ES-I3 (cell line): ENCODE measurements around the gene UBE2D3.
"Not testable (repeated sequence)": the region's sequence is repeated elsewhere in the genome, so short reads cannot be mapped to it uniquely, and the experiment has no call there.

Source experiments
- H3K36me3 ChIP-seq: 2 replicates; pipeline ENCODE4 v1.6.1; 2013; ENCODE audit warnings: mild to moderate bottlenecking, low read length, control low read depth, moderate library complexity; ENCODE audit not compliant: insufficient read depth
- H3K4me1 ChIP-seq: 2 replicates; pipeline ENCODE4 v1.6.1; 2013; ENCODE audit warnings: mild to moderate bottlenecking, control low read depth, low read length; ENCODE audit not compliant: insufficient read depth
- H3K9ac ChIP-seq: 2 replicates; pipeline ENCODE4 v1.6.1; 2013; ENCODE audit warnings: low read depth, mild to moderate bottlenecking, low read length, moderate library complexity
- H3K9me3 ChIP-seq: 2 replicates; pipeline ENCODE4 v1.6.1; 2013; ENCODE audit warnings: mild to moderate bottlenecking, low read length, moderate library complexity; ENCODE audit not compliant: control insufficient read depth, insufficient read depth

UBE2D3 gene

DNA sequence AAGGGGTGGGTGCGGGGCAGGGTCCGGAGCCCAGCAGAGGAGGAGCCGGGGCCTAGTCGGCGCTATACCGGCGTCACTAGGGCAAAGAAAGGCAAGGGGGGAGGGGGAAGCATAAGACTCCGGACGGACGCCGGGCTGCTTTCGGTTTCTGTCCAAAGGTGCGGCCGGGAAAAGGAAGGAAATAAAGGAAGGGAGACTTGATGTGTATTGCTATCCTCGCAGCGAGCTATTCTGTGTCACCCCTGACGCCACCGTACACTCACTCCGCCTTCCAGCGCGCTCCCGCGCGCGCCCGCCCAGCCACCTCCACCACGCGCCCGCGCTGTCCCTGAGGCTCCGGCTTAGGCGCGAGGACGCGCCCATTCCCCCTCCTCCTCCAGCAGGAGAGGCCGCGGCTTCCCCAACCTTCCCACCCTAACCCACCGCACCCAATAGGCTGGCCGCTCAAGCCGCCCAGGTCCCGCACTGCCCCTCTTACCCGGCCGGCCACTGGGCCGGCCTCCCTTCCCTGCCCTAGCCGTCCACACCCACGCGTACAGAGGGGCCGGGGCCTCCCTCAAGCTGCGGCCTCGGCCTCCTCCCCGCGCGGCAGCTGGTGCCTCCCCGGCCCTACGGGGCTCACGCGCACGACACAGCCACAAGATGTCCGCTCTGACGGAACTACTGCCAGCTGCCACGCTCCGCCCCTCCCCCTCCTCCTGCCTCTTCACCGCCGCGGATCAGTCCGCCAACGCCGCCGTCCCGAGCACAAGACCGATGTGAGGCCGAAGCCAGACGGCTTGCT is at the start of gene UBE2D3:
Gene UBE2D3, minus strand, starts transcription at position 662 of the 784 bp plus-strand sequence. CDS start 1,043 bp downstream, outside the sequence.
- no peaks in the 10 kb centered on the region for H3K36me3 ChIP-seq
- H3K4me1 ChIP-seq = peaks cover 34% of the 10 kb centered on the region
- H3K9ac ChIP-seq = peak within 1 kb of the TSS; percentile 93
- H3K9me3 ChIP-seq = no peaks in the 10 kb centered on the region

DNA sequence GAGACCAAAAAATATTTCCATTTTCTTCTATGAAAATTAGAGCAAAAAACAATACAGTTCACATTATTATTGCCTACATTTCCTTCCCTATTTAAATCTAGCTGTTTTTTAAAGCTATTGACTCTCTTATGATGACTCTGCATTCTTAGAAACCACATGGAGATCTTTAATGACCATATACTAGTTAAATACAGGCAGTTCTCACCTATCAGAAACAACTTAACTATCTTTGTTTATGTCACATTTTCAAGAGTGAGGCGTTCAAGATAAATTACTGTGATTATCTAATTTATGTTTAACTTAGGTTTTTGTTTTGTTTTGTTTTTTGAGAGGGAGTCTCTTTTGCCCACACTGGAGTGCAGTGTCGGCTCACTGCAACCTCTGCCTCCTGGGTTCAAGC is 44.4 kb upstream of the UBE2D3 start:
- H3K9ac ChIP-seq = no peak overlapping the region
- peaks cover 9% of the 10 kb centered on the region for H3K9me3 ChIP-seq
- 0 out of 2 replicates have a peak, but pooled peaks cover 5% of the 10 kb centered on the region for H3K4me1 ChIP-seq
- H3K36me3 ChIP-seq = peaks cover 8% of the 10 kb centered on the region; the same call in 1 of the 2 replicates

DNA sequence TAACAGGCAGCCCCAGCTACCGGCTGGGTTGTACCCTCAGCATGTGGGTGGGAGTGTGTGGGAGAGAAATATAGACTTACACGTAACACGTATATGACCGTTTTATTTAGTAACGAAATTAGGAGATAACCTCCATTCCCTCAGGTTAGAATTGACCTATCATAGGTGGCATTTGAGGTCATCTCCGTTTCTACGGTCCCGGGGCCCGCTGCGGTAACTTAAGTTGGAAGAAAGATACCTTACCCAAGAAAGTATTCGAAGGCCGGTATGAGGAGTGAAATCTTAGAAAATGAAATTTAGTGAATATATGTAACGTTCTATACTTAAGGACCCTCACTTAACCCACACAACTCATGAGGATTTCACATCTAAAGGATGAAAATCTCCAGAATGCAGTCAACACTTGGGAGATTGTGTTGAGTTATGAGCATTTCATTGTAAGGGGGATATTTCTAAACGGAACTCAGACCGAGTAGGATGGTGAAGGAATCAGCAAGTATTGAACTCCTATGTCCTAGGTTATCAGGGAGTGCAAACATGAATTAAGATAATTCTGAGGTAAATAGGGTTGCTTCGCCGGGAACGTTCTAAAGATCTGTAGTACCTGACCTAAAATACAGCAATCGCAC is 42.3 kb upstream of the UBE2D3 start:
- Histone ChIP-seq H3K9ac (peak overlapping the region; percentile 98), H3K36me3 (peaks cover 7% of the 10 kb centered on the region; the same call in 1 of the 2 replicates), H3K9me3 (no peaks in the 10 kb centered on the region), H3K4me1 (0 out of 2 replicates have a peak, but pooled peaks cover 5% of the 10 kb centered on the region)

DNA sequence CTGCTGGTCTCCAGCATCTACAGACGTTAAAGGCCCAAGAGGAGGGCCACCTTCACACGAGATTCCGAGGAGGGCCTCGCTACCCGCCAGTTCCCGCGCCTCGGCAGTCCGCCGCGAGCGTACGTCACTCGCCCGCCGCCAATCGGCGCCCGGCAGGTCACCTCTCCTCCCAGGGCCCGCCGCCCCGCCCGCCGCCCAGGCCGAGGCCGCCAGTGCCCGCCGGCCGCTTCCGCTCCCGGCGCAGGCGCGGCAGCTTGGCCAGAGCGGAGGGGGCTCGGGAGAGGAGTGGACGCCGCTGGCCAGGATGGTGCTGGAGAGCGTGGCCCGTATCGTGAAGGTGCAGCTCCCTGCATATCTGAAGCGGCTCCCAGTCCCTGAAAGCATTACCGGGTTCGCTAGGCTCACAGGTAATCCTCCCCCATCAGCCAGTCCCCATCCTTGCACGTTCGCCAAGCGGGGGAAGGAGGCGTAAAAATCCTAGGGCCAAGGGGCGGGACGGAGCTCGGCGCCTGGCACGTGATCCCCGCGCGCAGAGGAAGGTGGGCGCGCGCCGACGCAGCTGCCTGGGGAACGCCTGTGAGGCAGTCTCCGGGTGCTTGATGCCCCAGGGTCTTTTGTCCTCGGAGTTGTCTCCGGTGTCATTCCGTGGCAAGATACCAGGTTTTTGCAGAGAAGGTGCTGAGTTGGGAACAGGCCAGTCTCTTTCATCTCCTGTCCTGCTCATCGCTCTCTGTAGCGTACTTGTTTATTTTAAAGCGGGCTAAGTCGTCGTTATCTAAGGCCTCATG is 41.6 kb upstream of the UBE2D3 start, which contains the start of gene CISD2:
Gene CISD2, plus strand, starts transcription at position 212 of the 788 bp plus-strand sequence. Its CDS starts 93 bp downstream, at position 305.
- Histone ChIP-seq H3K9me3 (no peaks in the 10 kb centered on the region), H3K9ac (peak within 1 kb of the TSS; percentile 98), H3K4me1 (0 out of 2 replicates have a peak, but pooled peaks cover 5% of the 10 kb centered on the region), H3K36me3 (peaks cover 5% of the 10 kb centered on the region; the same call in 1 of the 2 replicates)

DNA sequence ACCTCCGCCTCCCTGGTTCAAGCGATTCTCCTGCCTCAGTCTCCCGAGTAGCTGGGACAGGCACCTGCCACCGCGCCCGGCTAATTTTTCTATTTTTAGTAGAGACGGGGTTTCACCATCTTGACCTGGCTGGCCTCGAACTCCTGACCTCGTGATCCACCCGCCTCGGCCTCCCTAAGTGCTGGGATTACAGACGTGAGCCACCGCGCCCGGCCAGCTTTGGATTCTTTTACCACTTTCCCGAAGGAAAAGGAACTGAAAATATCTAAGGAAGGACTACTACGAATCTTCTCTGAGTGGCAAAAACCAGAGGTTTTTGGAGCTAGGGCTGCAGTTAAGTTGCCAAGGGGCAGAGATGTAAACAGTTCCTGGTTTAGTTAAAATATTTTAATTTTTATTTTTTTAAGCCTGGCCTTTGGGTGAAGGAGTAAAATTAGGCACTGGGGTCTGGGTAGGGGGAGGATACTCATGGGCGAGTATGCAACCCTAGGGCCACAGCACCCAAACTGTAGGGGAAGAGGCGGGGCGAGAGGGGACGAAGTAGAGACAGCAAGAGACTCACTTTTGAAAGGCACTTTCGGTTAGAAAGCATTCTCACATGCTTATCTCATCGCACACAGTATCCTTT is 40.9 kb upstream of the UBE2D3 start:
- Histone ChIP-seq H3K4me1 (0 out of 2 replicates have a peak, but pooled peaks cover 5% of the 10 kb centered on the region), H3K9ac (peak overlapping the region; percentile 98), H3K9me3 (no peaks in the 10 kb centered on the region), H3K36me3 (peaks cover 5% of the 10 kb centered on the region; the same call in 1 of the 2 replicates)

DNA sequence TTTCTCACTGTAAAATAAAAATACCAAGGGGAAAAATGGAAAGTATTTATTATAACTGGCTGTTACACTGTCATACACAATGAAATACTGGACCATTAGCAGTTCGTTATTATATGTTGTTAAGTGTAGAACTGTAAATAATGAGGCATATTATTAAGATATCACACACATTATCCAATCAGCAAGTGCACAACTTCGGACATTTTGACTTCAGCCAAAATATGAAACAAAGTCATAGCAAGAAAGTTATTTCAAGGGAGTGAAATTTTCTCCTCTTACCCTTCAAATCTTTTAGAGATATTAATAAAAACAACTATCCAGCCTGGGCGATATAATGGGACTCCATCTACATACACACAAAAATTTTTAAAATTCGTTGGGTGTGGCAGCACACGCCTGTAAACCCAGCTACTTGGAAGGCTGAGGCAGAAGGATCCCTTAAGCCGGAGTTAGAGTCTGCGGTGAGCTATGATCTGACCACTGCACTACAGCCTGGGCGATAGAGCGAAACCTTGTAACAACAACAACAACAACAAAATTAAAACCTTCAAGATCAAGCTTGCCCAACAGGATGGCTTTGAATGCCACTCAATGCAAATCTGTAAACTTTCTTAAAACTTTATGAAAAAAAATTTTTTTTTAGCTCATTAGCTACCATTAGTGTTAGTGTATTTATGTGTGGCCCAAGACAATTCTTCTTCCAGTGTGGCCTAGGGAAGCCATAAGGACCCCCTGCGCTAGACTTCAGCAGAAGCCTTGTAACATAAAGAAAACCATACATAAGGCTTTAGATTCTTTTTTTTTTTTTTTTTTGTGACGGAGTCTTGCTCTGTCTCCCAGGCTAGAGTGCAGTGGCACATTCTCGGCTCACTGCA is 40.2 kb upstream of the UBE2D3 start:
- no peaks in the 10 kb centered on the region for H3K36me3 ChIP-seq
- H3K4me1 ChIP-seq = 0 out of 2 replicates have a peak, but pooled peaks cover 5% of the 10 kb centered on the region
- no peaks in the 10 kb centered on the region for H3K9me3 ChIP-seq
- peak overlapping the region; percentile 98; the same call in 1 of the 2 replicates for H3K9ac ChIP-seq

DNA sequence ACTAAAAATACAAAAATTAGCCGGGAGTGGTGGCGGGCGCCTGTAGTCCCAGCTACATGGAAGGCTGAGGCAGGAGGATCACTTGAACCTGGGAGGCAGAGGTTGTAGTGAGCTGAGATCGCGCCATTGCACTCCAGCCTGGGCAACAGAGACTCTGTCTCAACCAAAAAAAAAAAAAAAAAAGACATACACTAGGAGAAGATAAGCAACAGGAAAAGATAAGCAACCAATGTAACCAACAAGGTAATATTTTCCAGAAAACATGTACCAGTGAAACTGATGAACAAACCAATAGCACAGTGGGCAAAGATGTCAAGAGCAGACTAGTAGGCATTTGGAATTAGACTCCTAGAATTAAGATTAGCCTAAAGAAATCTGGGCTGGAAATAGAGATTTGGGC is 38.0 kb upstream of the UBE2D3 start:
- H3K4me1 ChIP-seq, H3K9me3 ChIP-seq, H3K9ac ChIP-seq, H3K36me3 ChIP-seq: not testable (repeated sequence)

DNA sequence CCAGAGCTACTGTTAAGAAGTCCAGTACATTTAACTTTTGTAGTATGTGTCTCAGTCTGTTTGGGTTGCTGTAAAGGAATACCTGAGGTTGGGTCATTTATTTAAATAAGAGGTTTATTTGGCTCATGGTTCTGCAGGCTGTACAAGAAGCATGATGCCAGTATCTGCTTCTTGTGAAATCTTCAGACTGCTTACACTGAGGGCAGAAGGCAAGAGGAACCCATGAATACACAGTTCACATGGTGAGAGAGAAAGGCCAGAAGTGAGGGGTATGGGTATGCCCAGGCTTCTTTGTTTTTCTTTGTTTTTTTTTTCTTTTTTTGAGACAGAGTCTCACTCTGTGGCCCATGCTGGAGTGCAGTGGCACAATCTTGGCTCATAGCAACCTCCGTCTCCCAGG is 35.4 kb upstream of the UBE2D3 start:
- H3K9ac ChIP-seq = no peak overlapping the region
- no peaks in the 10 kb centered on the region for H3K4me1 ChIP-seq
- H3K9me3 ChIP-seq = peaks cover 17% of the 10 kb centered on the region; the same call in 1 of the 2 replicates
- no peaks in the 10 kb centered on the region; the same call in 1 of the 2 replicates for H3K36me3 ChIP-seq

DNA sequence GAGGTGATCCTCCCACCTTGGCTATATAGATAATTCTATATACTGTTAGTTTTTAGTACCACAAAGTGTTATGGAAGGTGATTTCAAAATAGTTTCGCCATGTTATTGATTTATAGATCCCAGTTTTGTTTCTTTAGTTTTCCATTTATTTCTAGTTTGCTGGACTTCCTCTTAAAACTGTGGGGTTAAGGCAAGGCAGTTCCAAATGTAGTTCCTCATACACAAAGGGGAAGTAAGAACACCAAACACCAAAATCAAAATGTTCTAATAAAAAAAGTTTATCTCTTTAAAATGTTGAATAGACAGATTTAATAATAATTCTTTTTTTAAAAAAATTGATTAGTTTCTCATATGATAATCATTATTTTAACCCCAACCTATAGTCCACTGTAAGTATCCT is 34.7 kb upstream of the UBE2D3 start:
- no peaks in the 10 kb centered on the region; the same call in 1 of the 2 replicates for H3K36me3 ChIP-seq

DNA sequence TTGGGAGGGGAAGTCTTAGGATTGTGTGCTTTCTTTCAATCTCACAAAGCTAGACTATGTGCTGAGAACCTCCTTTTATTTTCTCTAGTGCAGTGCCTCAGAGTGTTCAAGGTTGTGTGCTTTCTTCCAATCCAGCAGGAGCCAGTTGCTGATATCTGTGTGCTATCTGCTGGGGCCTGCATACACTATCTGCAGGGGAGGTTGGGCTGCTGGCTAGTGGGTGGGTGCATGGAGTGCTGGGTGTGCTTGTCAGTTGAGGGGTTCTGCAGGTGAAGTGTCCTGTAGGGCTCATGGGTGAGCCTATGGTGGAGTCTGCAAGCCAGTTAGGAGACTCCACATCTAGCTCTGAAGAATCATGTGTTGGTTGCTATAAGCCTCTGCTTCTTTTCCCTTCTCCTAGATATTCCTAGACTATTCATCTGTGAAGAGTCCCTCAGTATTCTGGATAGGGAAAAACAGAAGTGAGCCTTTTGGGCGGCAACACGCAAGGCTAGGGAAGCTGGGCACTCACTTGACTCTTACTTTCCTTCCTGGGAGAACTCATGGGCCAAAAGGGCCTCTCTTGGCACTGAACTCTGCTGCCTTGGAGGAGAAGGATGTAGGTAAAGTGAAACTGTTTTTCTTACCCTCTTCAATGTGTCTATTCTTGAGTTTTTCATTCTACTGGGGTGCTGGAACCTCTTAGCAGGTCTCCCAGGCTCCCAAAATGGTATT is 33.4 kb upstream of the UBE2D3 start:
- no peaks in the 10 kb centered on the region; the same call in 1 of the 2 replicates for H3K36me3 ChIP-seq
- no peaks in the 10 kb centered on the region for H3K4me1 ChIP-seq
- no peak overlapping the region for H3K9ac ChIP-seq
- peaks cover 17% of the 10 kb centered on the region; the same call in 1 of the 2 replicates for H3K9me3 ChIP-seq

More for the DNA sequence above, 34.7 kb upstream of the UBE2D3 start:
- Histone ChIP-seq H3K4me1 (no peaks in the 10 kb centered on the region), H3K9ac (no peak overlapping the region), H3K9me3 (peaks cover 17% of the 10 kb centered on the region; the same call in 1 of the 2 replicates)

DNA sequence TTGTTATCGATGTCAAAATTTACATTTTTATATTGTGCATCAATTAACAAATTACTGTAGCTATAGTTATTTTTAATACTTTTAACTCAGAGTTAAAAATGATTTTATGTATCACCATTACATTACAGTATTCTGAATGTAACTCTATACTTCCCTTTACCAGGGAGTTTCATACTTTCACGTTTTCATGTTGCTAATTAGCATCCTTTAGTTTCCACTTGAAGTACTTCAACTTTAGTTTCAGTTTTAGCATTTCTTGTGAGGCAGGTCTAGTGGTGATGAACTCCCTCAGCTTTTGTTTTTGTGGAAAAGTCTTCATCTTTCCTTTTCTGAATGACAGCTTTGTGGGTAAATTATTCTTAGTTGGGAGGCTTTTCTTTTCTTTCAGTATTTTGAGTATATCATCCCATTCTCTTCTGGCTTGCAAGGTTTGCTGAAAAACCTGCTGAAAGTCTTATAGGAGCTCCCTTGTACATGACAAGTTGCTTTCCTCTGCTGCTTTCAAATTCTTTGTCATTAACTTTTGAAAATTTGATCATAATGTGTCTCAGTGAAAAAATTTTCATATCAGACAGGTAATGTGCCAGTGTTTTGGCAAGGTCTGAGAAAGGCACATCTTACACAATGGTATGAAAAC is 31.6 kb upstream of the UBE2D3 start:
- H3K9me3 ChIP-seq = peaks cover 17% of the 10 kb centered on the region; the same call in 1 of the 2 replicates
- H3K9ac ChIP-seq = no peak overlapping the region
- no peaks in the 10 kb centered on the region; the same call in 1 of the 2 replicates for H3K36me3 ChIP-seq

DNA sequence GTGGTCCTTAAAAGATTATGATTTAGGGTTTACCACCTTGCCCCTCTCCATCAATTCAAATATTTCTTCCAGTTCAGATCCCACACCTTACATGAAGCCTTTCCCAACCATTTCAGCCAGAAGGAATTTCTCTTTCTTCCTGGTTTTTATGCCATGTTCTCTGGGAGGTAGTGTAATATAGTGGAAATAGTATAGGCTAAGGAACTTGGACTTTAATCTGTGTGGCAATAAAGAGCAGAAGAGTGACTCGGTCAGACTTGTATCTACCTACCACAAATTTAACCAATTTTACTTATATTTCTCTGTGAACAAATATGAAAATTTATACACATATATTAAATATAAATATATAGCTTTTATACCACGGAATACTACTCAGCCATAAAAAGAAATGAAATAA is 23.0 kb upstream of the UBE2D3 start:
- peaks cover 6% of the 10 kb centered on the region; the same call in 1 of the 2 replicates for H3K4me1 ChIP-seq
- H3K9ac ChIP-seq = no peak overlapping the region
- no peaks in the 10 kb centered on the region for H3K36me3 ChIP-seq
- no peaks in the 10 kb centered on the region for H3K9me3 ChIP-seq

More for the DNA sequence above, 31.6 kb upstream of the UBE2D3 start:
- no peaks in the 10 kb centered on the region for H3K4me1 ChIP-seq
